GM12892 (cell line): ENCODE measurements around the gene CDC37L1.

Source experiments
- POLR2A ChIP-seq: IDR thresholded peaks from 2 replicates; pipeline ENCODE4 v1.6.1; 2011; ENCODE audit warnings: low read depth, low read length, control low read depth
- POLR2AphosphoS5 ChIP-seq: IDR thresholded peaks from 2 replicates; pipeline ENCODE4 v1.6.1; 2011; ENCODE audit warnings: low read depth, low read length, control low read depth
- TAF1 ChIP-seq: IDR thresholded peaks from 2 replicates; pipeline ENCODE4 v1.6.1; 2011; ENCODE audit warnings: low read depth, mild to moderate bottlenecking, control low read depth, low read length, borderline replicate concordance

- TF ChIP-seq POLR2AphosphoS5 (no peak), POLR2A (no peak), TAF1 (no peak)
These were observed 21.8 kb upstream of the CDC37L1 start for GRCh38 chr9:4657426-4658159.
